PC-9 (cell line): ENCODE data around the gene POLA2.

Experiments used
- CTCF ChIP-seq: fragments of 200-600 bp; sonication (generic); conservative IDR thresholded peaks from 2 replicates; pipeline ENCODE4 v1.6.1; 2017; ENCODE audit warnings: mixed run types, antibody characterized with exemption, mild to moderate bottlenecking, moderate library complexity
- EZH2 ChIP-seq: fragments of 200-600 bp; sonication (generic); IDR thresholded peaks from 2 replicates; pipeline ENCODE4 v1.8.0; 2017; ENCODE audit warnings: antibody characterized with exemption, low read depth

- TF ChIP-seq CTCF = no peak
- no peak for TF ChIP-seq EZH2
These were observed 73.0 kb downstream of the POLA2 start for GRCh38 chr11:65334696-65335295.
